IPS-NIHi7 (cell line): ENCODE measurements around the gene MARK1.

Source experiments
- DNase-seq: peaks from one replicate; pipeline ENCODE4 v3.0.0; 2012; ENCODE audit warnings: mixed read lengths; ENCODE audit errors: extremely low spot score

The MARK1 gene

GRCh38 chr1:220711056-220711809 is 183.3 kb downstream of the MARK1 start:
- DNase-seq, result no peak
